H1 (cell line): ENCODE data around the gene TCTN3. TPM values are rescaled to one million over a fixed set of nuclear protein-coding genes. Genes with fewer than 3 reads are reported as not detected.

Experiments used
- CTCF ChIA-PET: fragments of 300-600 bp; sonication (Branson Sonifier 250); formaldehyde crosslinking; loops from one replicate; lab custom pipeline; 2021; ENCODE audit not compliant: partially characterized antibody; lab: Charles Lee
- POLR2A ChIA-PET: fragments of 300-600 bp; sonication (Branson Sonifier 250); formaldehyde crosslinking; loops from one replicate; lab custom pipeline; 2021; ENCODE audit warnings: inconsistent platforms; ENCODE audit not compliant: partially characterized antibody; lab: Charles Lee
- DNase-seq, 2 experiments: peaks; one replicate each; pipeline versions ENCODE4 v3.0.0 to v3.0.0-alpha.2; 2010 to 2022; ENCODE audit warnings: low spot score in 2 of 2, low read depth in 1 of 2, mixed read lengths in 1 of 2
- FAIRE-seq: peaks from 2 replicates; lab custom pipeline; 2011; peaks lifted over from hg19 to GRCh38; lab: Jason Lieb, UNC
- H2AFZ ChIP-seq: 2 replicates; pipeline ENCODE4 v1.8.1; 2012; ENCODE audit warnings: low read length, inconsistent platforms
- H2AK5ac ChIP-seq: 2 replicates; pipeline ENCODE4 v1.6.1; 2013; ENCODE audit warnings: low read depth, low read length
- H2BK120ac ChIP-seq: replicated peaks from 2 replicates; pipeline ENCODE3; 2013; ENCODE audit warnings: low read depth, low read length, inconsistent platforms
- H2BK12ac ChIP-seq: 2 replicates; pipeline ENCODE4 v1.6.1; 2013; ENCODE audit warnings: low read depth, low read length
- H2BK15ac ChIP-seq: 2 replicates; pipeline ENCODE4 v1.6.1; 2013; ENCODE audit warnings: low read length
- H2BK20ac ChIP-seq: 2 replicates; pipeline ENCODE4 v1.6.1; 2013; ENCODE audit warnings: low read length
- H2BK5ac ChIP-seq: 2 replicates; pipeline ENCODE4 v1.6.1; 2013; ENCODE audit warnings: low read depth, low read length
- H3K14ac ChIP-seq: 2 replicates; pipeline ENCODE4 v1.6.1; 2013; ENCODE audit warnings: inconsistent platforms; ENCODE audit not compliant: insufficient read length
- H3K18ac ChIP-seq: 2 replicates; pipeline ENCODE4 v1.6.1; 2013; ENCODE audit warnings: low read length; ENCODE audit errors: extremely low read depth
- H3K23ac ChIP-seq: 2 replicates; pipeline ENCODE4 v1.6.1; 2013; ENCODE audit warnings: inconsistent platforms; ENCODE audit not compliant: insufficient read length
- H3K23me2 ChIP-seq: 2 replicates; pipeline ENCODE4 v1.6.1; 2013; ENCODE audit warnings: low read depth, low read length
- H3K27ac ChIP-seq: 2 replicates; pipeline ENCODE4 v1.6.1; 2011; ENCODE audit warnings: low read depth, low read length, inconsistent platforms
- H3K27me3 ChIP-seq, 4 experiments: replicated peaks in 1 of 4; 1 replicate in 1 of 4; 2 replicates in 3 of 4; pipeline versions ENCODE4 v1.6.1 to v1.8.1; 2011 to 2013; ENCODE audit warnings: low read length in 3 of 4, mild to moderate bottlenecking in 3 of 4, inconsistent platforms in 2 of 4, mixed read lengths in 2 of 4, moderate library complexity in 1 of 4; ENCODE audit not compliant: control insufficient read depth in 3 of 4, insufficient read depth in 3 of 4; ENCODE audit errors: extremely low read depth in 1 of 4
- H3K36me3 ChIP-seq, 4 experiments: 2 replicates each; pipeline versions ENCODE4 v1.6.1 to v1.8.1; 2011 to 2013; ENCODE audit warnings: mild to moderate bottlenecking in 4 of 4, low read length in 3 of 4, moderate library complexity in 2 of 4, control low read depth in 1 of 4, inconsistent platforms in 1 of 4; ENCODE audit not compliant: insufficient read depth in 4 of 4, control insufficient read depth in 2 of 4
- H3K4ac ChIP-seq: replicated peaks from 2 replicates; pipeline ENCODE3; 2013; ENCODE audit warnings: low read length, low read depth, mixed read lengths, inconsistent platforms; ENCODE audit not compliant: insufficient read length
- H3K4me1 ChIP-seq, 4 experiments: replicated peaks in 1 of 4; 1 replicate in 1 of 4; 2 replicates in 3 of 4; pipeline versions ENCODE4 v1.6.1 to v1.8.1; 2011 to 2013; ENCODE audit warnings: low read length in 3 of 4, inconsistent platforms in 2 of 4, mixed read lengths in 1 of 4; ENCODE audit not compliant: insufficient read depth in 4 of 4, control insufficient read depth in 3 of 4
- H3K4me2 ChIP-seq, 2 experiments: 2 replicates each; pipeline versions ENCODE4 v1.6.1 to v1.8.1; 2011 to 2013; ENCODE audit warnings: low read depth in 2 of 2, low read length in 2 of 2, control low read depth in 1 of 2, inconsistent platforms in 1 of 2, mild to moderate bottlenecking in 1 of 2; ENCODE audit not compliant: insufficient read depth in 1 of 2
- H3K4me3 ChIP-seq, 4 experiments: fragments of 200-600, 300-600 bp in 1 of 4; sonication (generic), shearing (Covaris generic), sonication (Bioruptor Twin) in 1 of 4; 2 replicates each; pipeline versions ENCODE4 v1.5.1 to v1.8.1; 2011 to 2016; ENCODE audit warnings: low read length in 4 of 4, low read depth in 3 of 4, control low read depth in 2 of 4, inconsistent platforms in 2 of 4, mild to moderate bottlenecking in 2 of 4, mixed read lengths in 1 of 4, moderate library complexity in 1 of 4; ENCODE audit not compliant: insufficient read depth in 2 of 4; ENCODE audit errors: extremely low read depth in 1 of 4
- H3K56ac ChIP-seq: replicated peaks from 2 replicates; pipeline ENCODE3; 2013; ENCODE audit warnings: low read depth, mild to moderate bottlenecking, mixed read lengths, low read length, inconsistent platforms; ENCODE audit not compliant: insufficient read length
- H3K79me1 ChIP-seq: 2 replicates; pipeline ENCODE4 v1.6.1; 2013; ENCODE audit warnings: low read depth, low read length, control low read depth
- H3K79me2 ChIP-seq, 2 experiments: 2 replicates each; pipeline versions ENCODE4 v1.6.1 to v1.8.1; 2012 to 2013; ENCODE audit warnings: low read length in 2 of 2, mild to moderate bottlenecking in 2 of 2, inconsistent platforms in 1 of 2; ENCODE audit not compliant: insufficient read depth in 2 of 2, control insufficient read depth in 1 of 2
- H3K9ac ChIP-seq, 4 experiments: replicated peaks in 1 of 4; 1 replicate in 1 of 4; 2 replicates in 3 of 4; pipeline versions ENCODE4 v1.6.1 to v1.8.1; 2011 to 2013; ENCODE audit warnings: low read depth in 3 of 4, low read length in 3 of 4, control low read depth in 2 of 4, mild to moderate bottlenecking in 2 of 4, moderate library complexity in 2 of 4, inconsistent platforms in 1 of 4; ENCODE audit errors: extremely low read depth in 1 of 4
- H3K9me3 ChIP-seq, 2 experiments: 2 replicates each; pipeline versions ENCODE4 v1.6.1 to v1.8.1; 2012 to 2013; ENCODE audit warnings: mild to moderate bottlenecking in 2 of 2, moderate library complexity in 2 of 2, control low read depth in 1 of 2, inconsistent platforms in 1 of 2, low read depth in 1 of 2, low read length in 1 of 2, mixed read lengths in 1 of 2; ENCODE audit not compliant: insufficient read depth in 2 of 2
- H4K20me1 ChIP-seq, 2 experiments: replicated peaks in 1 of 2; 2 replicates each; pipeline versions ENCODE3 to v1.8.1; 2011 to 2013; ENCODE audit warnings: inconsistent platforms in 2 of 2, low read length in 2 of 2, mild to moderate bottlenecking in 1 of 2; ENCODE audit not compliant: insufficient read depth in 2 of 2, control insufficient read depth in 1 of 2
- H4K5ac ChIP-seq: 2 replicates; pipeline ENCODE4 v1.6.1; 2013; ENCODE audit warnings: low read length, low read depth, mixed read lengths, inconsistent platforms; ENCODE audit not compliant: insufficient read length
- H4K8ac ChIP-seq: 2 replicates; pipeline ENCODE4 v1.8.0; 2013; ENCODE audit warnings: mild to moderate bottlenecking, moderate library complexity, low read length, inconsistent platforms; ENCODE audit not compliant: insufficient read depth; ENCODE audit errors: extremely low read depth
- H4K91ac ChIP-seq: replicated peaks from 2 replicates; pipeline ENCODE3; 2013; ENCODE audit warnings: low read length, mixed read lengths, inconsistent platforms; ENCODE audit not compliant: insufficient read length
- BCL11A ChIP-seq, 2 experiments: IDR thresholded peaks; one replicate each; pipeline ENCODE4 v1.6.1; 2011; ENCODE audit warnings: low read depth in 2 of 2, low read length in 2 of 2, mild to moderate bottlenecking in 2 of 2
- CBX5 ChIP-seq: fragments of 300-800, 300-1000 bp; sonication (generic); IDR thresholded peaks from 2 replicates; pipeline ENCODE4 v1.7.1; 2016; ENCODE audit warnings: antibody characterized with exemption, low read length, low read depth
- CBX8 ChIP-seq: fragments of 300-800, 300-1000 bp; sonication (generic); IDR thresholded peaks from 2 replicates; pipeline ENCODE4 v1.7.1; 2016; ENCODE audit warnings: low read depth, low read length, borderline replicate concordance
- FOSL1 ChIP-seq: IDR thresholded peaks from 2 replicates; pipeline ENCODE4 v1.6.1; 2011; ENCODE audit warnings: mild to moderate bottlenecking, low read depth, low read length, moderate library complexity; ENCODE audit not compliant: insufficient read depth
- HDAC2 ChIP-seq, 2 experiments: fragments of 300-600 bp in 1 of 2; sonication (generic) in 1 of 2; IDR thresholded peaks; 2 replicates each; pipeline ENCODE4 v1.6.1; 2011 to 2012; ENCODE audit warnings: low read depth in 2 of 2, low read length in 2 of 2, mild to moderate bottlenecking in 2 of 2, moderate library complexity in 2 of 2, borderline replicate concordance in 1 of 2, inconsistent platforms in 1 of 2
- POLR2AphosphoS5 ChIP-seq: IDR thresholded peaks from 2 replicates; pipeline ENCODE4 v1.6.1; 2011; ENCODE audit warnings: low read depth, low read length
- POU5F1 ChIP-seq: IDR thresholded peaks from 2 replicates; pipeline ENCODE4 v1.6.1; 2011; ENCODE audit warnings: low read depth, mild to moderate bottlenecking, low read length, moderate library complexity
- RXRA ChIP-seq: IDR thresholded peaks from 2 replicates; pipeline ENCODE4 v1.6.1; 2011; ENCODE audit warnings: low read depth, mild to moderate bottlenecking, low read length, moderate library complexity; ENCODE audit not compliant: insufficient read depth
- SP1 ChIP-seq: IDR thresholded peaks from 2 replicates; pipeline ENCODE4 v1.6.1; 2011; ENCODE audit warnings: low read depth, low read length
- SRF ChIP-seq: IDR thresholded peaks from 2 replicates; pipeline ENCODE4 v1.6.1; 2011; ENCODE audit warnings: mild to moderate bottlenecking, low read depth, low read length, moderate library complexity
- TEAD4 ChIP-seq: IDR thresholded peaks from 2 replicates; pipeline ENCODE4 v1.6.1; 2012; ENCODE audit warnings: low read depth, low read length, inconsistent platforms, mixed read lengths
- WGBS, 2 experiments: shearing (Covaris generic) in 1 of 2; methylation state at CpG; one replicate each; pipeline versions ENCODE4 v1.1.6 to v1.1.7; 2013 to 2015; ENCODE audit warnings: low lambda C conversion rate in 2 of 2, mixed read lengths in 2 of 2, inconsistent platforms in 1 of 2, low coverage in 1 of 2, missing lambda C conversion rate in 1 of 2; ENCODE audit not compliant: insufficient replicate concordance in 2 of 2, insufficient coverage in 1 of 2, insufficient read length in 1 of 2; ENCODE audit errors: extremely low coverage in 1 of 2, missing lambda C conversion rate in 1 of 2; 5-methylcytosine and 5-hydroxymethylcytosine counted together
- polyA plus RNA-seq, 7 experiments: library from polyadenylated mRNA; depleted of rRNA in 3 of 7; stranded (reverse) in 5 of 7; unstranded in 2 of 7; fragments of >200 nt in 5 of 7; fragments of 200-250 nt in 2 of 7; gene quantifications; 1 replicate in 5 of 7; 2 replicates in 1 of 7; 4 replicates in 1 of 7; pipeline versions ENCODE4 v1.2.1 to v1.2.3, GENCODE V29; 2011 to 2013; ENCODE audit warnings: missing spikeins in 2 of 7, mixed read lengths in 2 of 7
- total RNA-seq: library from RNA; stranded (reverse); fragmentation: NEBNext Ultra II Directional; extraction: Animal tissue kit (Norgen Biotek cat#: 25700); gene quantifications from 2 replicates; pipeline ENCODE4 v1.2.1, GENCODE V29; 2021
- TF ChIP-seq, protein P1 (sequence below), 3 experiments: IDR thresholded peaks; 1 replicate in 2 of 3; 2 replicates in 1 of 3; pipeline versions ENCODE4 v1.5.1 to v1.6.1; 2011; ENCODE audit warnings: low read length in 3 of 3, mild to moderate bottlenecking in 3 of 3, inconsistent platforms in 2 of 3, low read depth in 1 of 3, moderate library complexity in 1 of 3; ENCODE audit not compliant: insufficient read depth in 1 of 3; ENCODE audit errors: control extremely low read depth in 1 of 3

Gene TCTN3
- total and polyA plus RNA-seq, 2 of the 8 experiments (the other 6 are each of a cell fraction or from before 2014, with no cell fraction given): 34.7 to 39.8 TPM

DNA sequence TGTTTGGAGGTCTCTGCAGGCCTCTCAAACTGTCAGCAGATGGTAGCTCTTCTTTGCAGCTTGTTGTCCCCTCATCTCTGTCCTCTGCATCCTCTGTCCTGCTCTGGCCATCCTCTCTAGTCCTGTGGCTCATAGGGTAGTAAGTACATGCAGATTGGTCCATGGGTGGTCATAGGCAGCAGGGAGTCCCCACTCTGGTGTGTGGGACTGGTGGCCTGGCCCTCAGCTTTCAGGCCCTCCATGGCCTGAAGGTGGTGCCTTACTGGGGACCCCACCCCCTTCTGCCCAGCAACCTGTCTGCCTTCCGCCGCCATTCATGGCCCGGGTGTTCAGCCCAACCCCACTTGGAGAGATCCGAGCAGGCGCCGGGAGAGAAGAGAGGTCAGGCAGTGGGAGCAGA lies 12.8 kb upstream of the TCTN3 start:
- ChIA-PET CTCF (interaction anchor here (3.3 kb wide), 1 partner anchor 13 kb away, joined by 19 read pairs; the partner anchor contains the start of gene TCTN3), POLR2A (no interaction called here)
- Histone ChIP-seq H3K9me3 (peaks cover 0 to 4% of the 10 kb centered on the region in 2 experiments; a peak in 2 of 4 replicates), H4K5ac (no peak overlapping the region), H4K91ac (no peak overlapping the region), H4K20me1 (no peaks in the 10 kb centered on the region), H3K79me1 (no peaks in the 10 kb centered on the region), H3K14ac (no peak overlapping the region), H2BK15ac (no peak overlapping the region), H3K27me3 (no peaks in the 10 kb centered on the region), H3K18ac (no peak overlapping the region), H3K4ac (no peak overlapping the region), H3K23ac (no peak overlapping the region), H3K9ac (no peak overlapping the region), H4K8ac (no peak overlapping the region), H3K56ac (no peak overlapping the region), H3K4me2 (no peak overlapping the region), H2BK20ac (no peak overlapping the region), H2AFZ (no peak overlapping the region), H3K23me2 (no peaks in the 10 kb centered on the region), H2BK12ac (no peak overlapping the region; the same call in 1 of the 2 replicates), H2AK5ac (no peak overlapping the region), H2BK120ac (no peak overlapping the region), H3K4me3 (no peak overlapping the region), H3K27ac (no peak overlapping the region), H3K36me3 (no peaks in the 10 kb centered on the region), H3K79me2 (no peaks in the 10 kb centered on the region), H3K4me1 (no peaks in the 10 kb centered on the region), H2BK5ac (no peak overlapping the region)
- no peak for FAIRE-seq
- DNase-seq: no peak
- WGBS, 2 experiments: 43% methylated on average over 6 of the region's 6 CpGs; no CpG with 5 or more reads in 1 of the 2 experiments
- no peak for TF ChIP-seq POLR2AphosphoS5
- TF ChIP-seq FOSL1: no peak
- TF ChIP-seq SP1: no peak
- no peak for TF ChIP-seq POU5F1
- no peak for TF ChIP-seq RXRA
- no peak for TF ChIP-seq SRF
- TF ChIP-seq HDAC2 (IDR thresholded peaks at IDR 0.05; ENCODE audit: borderline replicate concordance in 1 of 2, low read depth in 2 of 2, low read length in 2 of 2): no peak
- no peak for TF ChIP-seq BCL11A (IDR thresholded peaks at IDR 0.05; ENCODE audit: low read depth in 2 of 2, low read length in 2 of 2)
- TF ChIP-seq, protein P1, sequence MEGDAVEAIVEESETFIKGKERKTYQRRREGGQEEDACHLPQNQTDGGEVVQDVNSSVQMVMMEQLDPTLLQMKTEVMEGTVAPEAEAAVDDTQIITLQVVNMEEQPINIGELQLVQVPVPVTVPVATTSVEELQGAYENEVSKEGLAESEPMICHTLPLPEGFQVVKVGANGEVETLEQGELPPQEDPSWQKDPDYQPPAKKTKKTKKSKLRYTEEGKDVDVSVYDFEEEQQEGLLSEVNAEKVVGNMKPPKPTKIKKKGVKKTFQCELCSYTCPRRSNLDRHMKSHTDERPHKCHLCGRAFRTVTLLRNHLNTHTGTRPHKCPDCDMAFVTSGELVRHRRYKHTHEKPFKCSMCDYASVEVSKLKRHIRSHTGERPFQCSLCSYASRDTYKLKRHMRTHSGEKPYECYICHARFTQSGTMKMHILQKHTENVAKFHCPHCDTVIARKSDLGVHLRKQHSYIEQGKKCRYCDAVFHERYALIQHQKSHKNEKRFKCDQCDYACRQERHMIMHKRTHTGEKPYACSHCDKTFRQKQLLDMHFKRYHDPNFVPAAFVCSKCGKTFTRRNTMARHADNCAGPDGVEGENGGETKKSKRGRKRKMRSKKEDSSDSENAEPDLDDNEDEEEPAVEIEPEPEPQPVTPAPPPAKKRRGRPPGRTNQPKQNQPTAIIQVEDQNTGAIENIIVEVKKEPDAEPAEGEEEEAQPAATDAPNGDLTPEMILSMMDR (IDR thresholded peaks at IDR 0.05; ENCODE audit: control extremely low read depth in 1 of 3, insufficient read depth in 1 of 3, low read depth in 1 of 3, low read length in 3 of 3): no peak
- TF ChIP-seq CBX5: no peak
- no peak for TF ChIP-seq TEAD4
- no peak for TF ChIP-seq CBX8
